ENCODE measurements around the gene GOLGA6D. TPM values are rescaled to one million over a fixed set of nuclear protein-coding genes. Genes with fewer than 3 reads are reported as not detected.
"Not testable (repeated sequence)": the region's sequence is repeated elsewhere in the genome, so short reads cannot be mapped to it uniquely, and the experiment has no call there.

GOLGA6D gene
- total and polyA plus RNA-seq, 2 donors (not counting 3 experiments of a cell fraction or from before 2014, with no cell fraction given) = not detected

DNA sequence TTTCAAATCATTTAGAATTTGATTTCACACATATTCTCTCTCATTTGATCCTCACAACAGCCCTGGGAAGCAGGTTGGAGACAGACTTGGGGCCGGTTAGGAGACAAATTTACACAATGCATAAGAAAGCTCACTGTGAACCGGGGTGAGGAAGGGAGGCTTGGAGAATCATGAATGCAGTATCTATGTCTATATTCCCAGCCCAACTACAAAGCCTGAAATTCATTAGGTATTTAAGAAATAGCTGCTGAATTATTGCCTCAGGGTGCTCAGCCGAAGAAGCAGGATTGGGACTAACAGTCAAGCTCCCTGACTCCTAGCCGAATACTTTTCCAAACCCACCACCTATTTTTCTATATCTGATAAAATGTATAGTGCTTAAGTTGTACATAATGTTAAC is 32.9 kb upstream of the GOLGA6D start:
- Histone ChIP-seq H4K20me1 (replicated peaks; ENCODE audit: control insufficient read depth, extremely low read depth, insufficient read depth, low read length) (no peaks in the 10 kb centered on the region), H3K36me3 (ENCODE audit: control insufficient read depth in 2 of 2, extremely low read depth in 1 of 2, insufficient read depth in 2 of 2, low read length in 2 of 2) (no peaks in the 10 kb centered on the region), H3K4me3 (replicated peaks in 1 of 3; ENCODE audit: insufficient read depth in 1 of 3, low read depth in 1 of 3, low read length in 3 of 3) (no peak overlapping the region), H3K9ac (replicated peaks; ENCODE audit: extremely low read depth, insufficient read depth, low read length) (no peak overlapping the region), H3K9me3 (replicated peaks; ENCODE audit: control insufficient read depth, insufficient read depth, low read length) (no peaks in the 10 kb centered on the region), H3K27ac (ENCODE audit: insufficient read depth, low read depth, low read length) (no peak overlapping the region), H3K4me1 (ENCODE audit: control insufficient read depth, extremely low read depth, insufficient read depth, low read length) (no peaks in the 10 kb centered on the region), H3K27me3 (ENCODE audit: control insufficient read depth in 2 of 2, insufficient read depth in 2 of 2, low read length in 2 of 2) (peaks cover 19 to 30% of the 10 kb centered on the region in 2 experiments), H2AFZ (ENCODE audit: low read depth, low read length) (no peak overlapping the region), H3K79me2 (ENCODE audit: control insufficient read depth, insufficient read depth, low read length) (no peaks in the 10 kb centered on the region), H3K4me2 (ENCODE audit: insufficient read depth, low read length) (no peak overlapping the region), H3K9me1 (replicated peaks; ENCODE audit: control insufficient read depth, extremely low read depth, insufficient read depth, low read length) (no peaks in the 10 kb centered on the region)
- ChIA-PET CTCF (no interaction called here), POLR2A (no interaction called here)
- intact Hi-C loops (cut with micrococcal nuclease) = no loop called here
- BruUV-seq (replicated peaks) = no TSS peak
- FAIRE-seq (no peak), DNase-seq (ENCODE audit: low read depth, low spot score) (no peak)
- no peak for TF ChIP-seq FOS (IDR thresholded peaks at IDR 0.05; ENCODE audit: borderline replicate concordance, insufficient read depth, low read length)
- TF ChIP-seq, protein P1, sequence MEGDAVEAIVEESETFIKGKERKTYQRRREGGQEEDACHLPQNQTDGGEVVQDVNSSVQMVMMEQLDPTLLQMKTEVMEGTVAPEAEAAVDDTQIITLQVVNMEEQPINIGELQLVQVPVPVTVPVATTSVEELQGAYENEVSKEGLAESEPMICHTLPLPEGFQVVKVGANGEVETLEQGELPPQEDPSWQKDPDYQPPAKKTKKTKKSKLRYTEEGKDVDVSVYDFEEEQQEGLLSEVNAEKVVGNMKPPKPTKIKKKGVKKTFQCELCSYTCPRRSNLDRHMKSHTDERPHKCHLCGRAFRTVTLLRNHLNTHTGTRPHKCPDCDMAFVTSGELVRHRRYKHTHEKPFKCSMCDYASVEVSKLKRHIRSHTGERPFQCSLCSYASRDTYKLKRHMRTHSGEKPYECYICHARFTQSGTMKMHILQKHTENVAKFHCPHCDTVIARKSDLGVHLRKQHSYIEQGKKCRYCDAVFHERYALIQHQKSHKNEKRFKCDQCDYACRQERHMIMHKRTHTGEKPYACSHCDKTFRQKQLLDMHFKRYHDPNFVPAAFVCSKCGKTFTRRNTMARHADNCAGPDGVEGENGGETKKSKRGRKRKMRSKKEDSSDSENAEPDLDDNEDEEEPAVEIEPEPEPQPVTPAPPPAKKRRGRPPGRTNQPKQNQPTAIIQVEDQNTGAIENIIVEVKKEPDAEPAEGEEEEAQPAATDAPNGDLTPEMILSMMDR (IDR thresholded peaks at IDR 0.05; ENCODE audit: extremely low read depth in 1 of 2, insufficient read depth in 1 of 2, low read depth in 1 of 2, low read length in 2 of 2) = no peak
- no peak for TF ChIP-seq MYC (IDR thresholded peaks at IDR 0.05; ENCODE audit: low read depth, low read length)
- no peak for TF ChIP-seq POLR2AphosphoS5 (IDR thresholded peaks at IDR 0.05; ENCODE audit: insufficient read depth, low read depth, low read length)
- no peak for TF ChIP-seq GATA2 (IDR thresholded peaks at IDR 0.05; ENCODE audit: insufficient read depth, insufficient read length, low read depth, low read length)
- no peak for TF ChIP-seq POLR2A (IDR thresholded peaks at IDR 0.05; ENCODE audit: low read depth, low read length)
- TF ChIP-seq JUN (IDR thresholded peaks at IDR 0.05; ENCODE audit: borderline replicate concordance, insufficient read depth, insufficient read length, low read depth) = no peak
- no peak for TF ChIP-seq EZH2 (IDR thresholded peaks at IDR 0.05; ENCODE audit: borderline replicate concordance, low read depth, low read length, severe bottlenecking)
- TF ChIP-seq, protein P2, sequence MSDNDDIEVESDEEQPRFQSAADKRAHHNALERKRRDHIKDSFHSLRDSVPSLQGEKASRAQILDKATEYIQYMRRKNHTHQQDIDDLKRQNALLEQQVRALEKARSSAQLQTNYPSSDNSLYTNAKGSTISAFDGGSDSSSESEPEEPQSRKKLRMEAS (IDR thresholded peaks at IDR 0.05; ENCODE audit: insufficient read depth, insufficient read length) = no peak
- dilution Hi-C loops (cut with MboI; ENCODE audit: extremely low pct_ligation_motif_present, low sequenced_read_pairs) = no loop called here

DNA sequence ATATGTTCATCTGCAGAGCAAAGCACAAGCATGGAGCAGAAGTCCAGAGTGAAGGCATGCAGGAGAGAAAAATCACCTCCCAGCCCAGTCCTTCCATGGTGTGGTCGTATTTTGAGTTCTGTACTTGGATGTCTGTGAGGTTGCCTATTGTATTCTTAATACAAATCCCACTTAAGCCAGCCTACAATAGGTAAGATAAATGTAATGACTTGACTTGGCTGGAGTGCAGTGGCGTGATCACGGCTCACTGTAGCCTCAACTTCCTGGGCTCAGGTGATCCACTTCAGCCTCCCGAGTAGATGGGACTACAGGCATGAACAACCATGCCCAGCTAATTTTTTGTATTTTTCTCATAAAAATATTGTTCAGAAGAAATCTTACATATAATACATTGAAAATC is 31.3 kb upstream of the GOLGA6D start:
- intact Hi-C loops (cut with micrococcal nuclease); H3K79me2 ChIP-seq (ENCODE audit: control insufficient read depth, insufficient read depth, low read length); H2AFZ ChIP-seq (ENCODE audit: low read depth, low read length); FAIRE-seq; H3K9ac ChIP-seq (replicated peaks; ENCODE audit: extremely low read depth, insufficient read depth, low read length); DNase-seq (ENCODE audit: low read depth, low spot score); H3K27ac ChIP-seq (ENCODE audit: insufficient read depth, low read depth, low read length); H3K4me3 ChIP-seq (replicated peaks in 1 of 3; ENCODE audit: insufficient read depth in 1 of 3, low read depth in 1 of 3, low read length in 3 of 3); H3K4me1 ChIP-seq (ENCODE audit: control insufficient read depth, extremely low read depth, insufficient read depth, low read length); H3K9me1 ChIP-seq (replicated peaks; ENCODE audit: control insufficient read depth, extremely low read depth, insufficient read depth, low read length); H3K36me3 ChIP-seq (ENCODE audit: control insufficient read depth in 2 of 2, extremely low read depth in 1 of 2, insufficient read depth in 2 of 2, low read length in 2 of 2); POLR2A ChIA-PET; CTCF ChIA-PET; H4K20me1 ChIP-seq (replicated peaks; ENCODE audit: control insufficient read depth, extremely low read depth, insufficient read depth, low read length); dilution Hi-C loops (cut with MboI; ENCODE audit: extremely low pct_ligation_motif_present, low sequenced_read_pairs); H3K4me2 ChIP-seq (ENCODE audit: insufficient read depth, low read length); BruUV-seq (replicated peaks); H3K9me3 ChIP-seq (replicated peaks; ENCODE audit: control insufficient read depth, insufficient read depth, low read length): not testable (repeated sequence)
- peaks cover 15 to 30% of the 10 kb centered on the region in 2 experiments for H3K27me3 ChIP-seq (ENCODE audit: control insufficient read depth in 2 of 2, insufficient read depth in 2 of 2, low read length in 2 of 2)

DNA sequence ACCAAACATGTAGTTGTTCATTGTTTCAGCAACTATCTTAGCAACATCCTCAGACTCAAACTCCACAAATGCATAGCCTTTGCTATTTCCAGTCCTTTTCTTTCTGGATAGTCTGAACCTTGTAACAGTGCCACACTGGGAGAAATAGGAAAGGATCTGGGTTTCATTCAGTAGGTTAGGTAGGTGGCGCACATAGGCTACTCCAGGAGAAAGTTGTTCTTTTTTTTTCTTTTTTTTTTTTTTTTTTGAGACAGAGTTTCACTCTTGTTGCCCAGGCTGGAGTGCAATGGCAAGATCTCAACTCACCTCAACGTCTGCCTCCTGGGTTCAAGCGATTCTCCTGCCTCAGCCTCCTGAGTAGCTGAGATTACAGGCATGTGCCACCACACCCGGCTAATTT is 30.4 kb upstream of the GOLGA6D start:
- H4K20me1 ChIP-seq (replicated peaks; ENCODE audit: control insufficient read depth, extremely low read depth, insufficient read depth, low read length); POLR2A ChIA-PET; H2AFZ ChIP-seq (ENCODE audit: low read depth, low read length); dilution Hi-C loops (cut with MboI; ENCODE audit: extremely low pct_ligation_motif_present, low sequenced_read_pairs); BruUV-seq (replicated peaks); H3K4me1 ChIP-seq (ENCODE audit: control insufficient read depth, extremely low read depth, insufficient read depth, low read length); H3K4me3 ChIP-seq (replicated peaks in 1 of 3; ENCODE audit: insufficient read depth in 1 of 3, low read depth in 1 of 3, low read length in 3 of 3); H3K9me1 ChIP-seq (replicated peaks; ENCODE audit: control insufficient read depth, extremely low read depth, insufficient read depth, low read length); CTCF ChIA-PET; H3K9ac ChIP-seq (replicated peaks; ENCODE audit: extremely low read depth, insufficient read depth, low read length); H3K9me3 ChIP-seq (replicated peaks; ENCODE audit: control insufficient read depth, insufficient read depth, low read length); H3K27ac ChIP-seq (ENCODE audit: insufficient read depth, low read depth, low read length); intact Hi-C loops (cut with micrococcal nuclease); H3K36me3 ChIP-seq (ENCODE audit: control insufficient read depth in 2 of 2, extremely low read depth in 1 of 2, insufficient read depth in 2 of 2, low read length in 2 of 2); H3K79me2 ChIP-seq (ENCODE audit: control insufficient read depth, insufficient read depth, low read length); DNase-seq (ENCODE audit: low read depth, low spot score); FAIRE-seq; H3K4me2 ChIP-seq (ENCODE audit: insufficient read depth, low read length): not testable (repeated sequence)
- peaks cover 15 to 30% of the 10 kb centered on the region in 2 experiments for H3K27me3 ChIP-seq (ENCODE audit: control insufficient read depth in 2 of 2, insufficient read depth in 2 of 2, low read length in 2 of 2)

All from endothelial cell of umbilical vein (primary cell).